Adrenal gland (tissue), 12 donors: ENCODE data around the gene TRIP10. TPM values are rescaled to one million over a fixed set of nuclear protein-coding genes. Genes with fewer than 3 reads are reported as not detected.
A peak's percentile ranks its signal among the peaks of the same experiment; 100 is the strongest.

Experiments used
- DNase-seq, 7 donors: peaks; one replicate each; pipeline ENCODE4 v3.0.0-alpha.2; 2019 to 2020
- H3K27ac ChIP-seq, 5 donors: fragments of 200-600 bp; sonication (generic) in 4 of 5; 1 replicate in 3 of 5; 2 replicates in 2 of 5; pipeline versions ENCODE4 v1.5.1 to v1.8.0; 2016 to 2020; ENCODE audit warnings: mild to moderate bottlenecking in 1 of 5
- H3K27me3 ChIP-seq: fragments of 200-600 bp; 2 replicates; pipeline ENCODE4 v1.8.0; 2021
- H3K36me3 ChIP-seq, 2 donors: fragments of 200-600 bp; replicated peaks in 1 of 2; 1 replicate in 1 of 2; 2 replicates in 1 of 2; pipeline versions ENCODE4 v1.5.1 to v1.8.0; 2018 to 2022
- H3K4me1 ChIP-seq, 2 donors: fragments of 200-600 bp; replicated peaks in 1 of 2; 1 replicate in 1 of 2; 2 replicates in 1 of 2; pipeline versions ENCODE4 v1.5.1 to v1.8.0; 2018 to 2021
- H3K4me3 ChIP-seq, 4 donors: fragments of 200-600 bp; sonication (generic) in 3 of 4; one replicate each; pipeline ENCODE4 v1.5.1; 2016 to 2018
- H3K9me3 ChIP-seq, 3 donors: fragments of 200-600 bp; sonication (generic) in 1 of 3; replicated peaks in 1 of 3; 1 replicate in 2 of 3; 2 replicates in 1 of 3; pipeline versions ENCODE4 v1.5.1 to v1.8.0; 2016 to 2021
- POLR2A ChIP-seq, 2 donors: fragments of 450-650 bp; IDR thresholded peaks; one replicate each; pipeline ENCODE4 v1.6.1; 2017; ENCODE audit warnings: antibody characterized with exemption in 2 of 2, mild to moderate bottlenecking in 2 of 2, moderate library complexity in 1 of 2
- WGBS, 4 donors: extraction: QIAGEN DNeasy Blood & Tissue Kit in 2 of 4; methylation state at CpG; one replicate each; pipeline versions ENCODE4 v1.1.5 to v1.1.7; 2013 to 2017; 5-methylcytosine and 5-hydroxymethylcytosine counted together
- intact Hi-C, 2 donors: fragments of 100-400 bp; cut with DNase I; formaldehyde crosslinking; loops; one replicate each; pipeline versions ENCODE4 v1.14.1 to v1.15.0; 2022 to 2023
- polyA plus RNA-seq, 3 donors: library from polyadenylated mRNA; stranded (reverse); fragments of 200-250 nt in 2 of 3; fragments of 350-450 nt in 1 of 3; fragmentation: Illumina TruSeq in 1 of 3; extraction: RNeasy Lipid Tissue Mini Kit (QIAGEN cat#74804) in 1 of 3; gene quantifications; one replicate each; pipeline ENCODE4 v1.2.3, GENCODE V29; 2013 to 2014
- total RNA-seq, 9 donors: library from RNA; depleted of rRNA in 4 of 9; stranded (reverse); fragments of >200 nt in 4 of 9; fragments of 120-200 nt in 1 of 9; fragmentation: NEBNext Ultra II Directional in 1 of 9; extraction: Animal tissue kit (Norgen Biotek cat#: 25700) in 1 of 9; gene quantifications; one replicate each; pipeline versions ENCODE4 v1.1.0 to v1.2.4, GENCODE V29; 2013 to 2023
- TF ChIP-seq, protein P1 (sequence below), 6 experiments: fragments of 450-650 bp in 4 of 6; fragments of 200-600 bp in 2 of 6; sonication (generic) in 1 of 6; IDR thresholded peaks; 1 replicate in 5 of 6; 2 replicates in 1 of 6; pipeline versions ENCODE4 v1.5.1 to v1.8.0; 2016 to 2021; ENCODE audit warnings: antibody characterized with exemption in 6 of 6, mild to moderate bottlenecking in 2 of 6, moderate library complexity in 1 of 6
- donor health status: healthy with polysubstance abuse.
- donor health status: Bipolar disorder and iron deficiency.
- donor health status: DM: yes; HTN: yes; CAD: no.
- donor health status: DM: no; HTN: no; CAD: no.
- donor health status: DM: no; HTN: no; CAD: no.
- donor health status: DM: yes; HTN: yes; CAD: no.

The TRIP10 gene
- total and polyA plus RNA-seq, 12 donors = 22.5 to 425 (median 74.8) TPM

DNA sequence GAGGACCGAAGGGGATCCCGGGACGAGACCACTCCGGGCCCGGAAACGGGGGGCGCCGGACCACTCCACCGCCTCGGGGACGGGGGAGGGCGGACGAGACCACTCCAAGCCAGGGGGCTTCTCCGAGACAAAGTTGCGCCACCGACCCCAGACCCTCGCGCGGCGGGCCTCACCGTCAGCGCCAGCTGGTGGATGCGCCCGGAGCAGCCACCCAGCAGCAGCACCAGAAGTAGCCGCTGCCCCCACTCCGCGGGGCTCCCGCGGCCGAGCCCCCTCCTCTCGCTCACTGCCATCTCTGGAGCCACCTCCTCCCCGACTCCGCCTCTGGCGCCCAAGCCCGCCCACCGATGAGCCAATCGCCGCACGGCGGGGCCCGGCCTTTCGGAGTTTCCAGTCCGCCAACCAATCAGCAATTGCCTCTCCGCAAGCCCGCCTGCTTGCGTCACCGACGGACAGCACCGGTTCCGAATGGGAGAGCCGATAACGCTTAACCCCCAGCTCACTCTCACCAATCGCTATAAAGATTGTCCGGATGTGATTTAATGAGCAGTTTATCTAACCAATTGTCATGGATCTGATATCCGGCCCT lies 2.1 kb upstream of the TRIP10 start, which contains the start of gene GPR108:
Gene GPR108, minus strand, starts transcription at position 297 of the 589 bp plus-strand sequence. Its CDS starts 4 bp downstream, at position 293.
- H3K4me3 ChIP-seq = peak within 1 kb of the TSS; percentile 50 to 96 (median 80)
- 0% methylated on average over 2 to 55 of the region's 55 CpGs for WGBS, 4 donors
- peak; percentile 49 to 63 for TF ChIP-seq POLR2A (IDR thresholded peaks at IDR 0.05)
- TF ChIP-seq, protein P1, sequence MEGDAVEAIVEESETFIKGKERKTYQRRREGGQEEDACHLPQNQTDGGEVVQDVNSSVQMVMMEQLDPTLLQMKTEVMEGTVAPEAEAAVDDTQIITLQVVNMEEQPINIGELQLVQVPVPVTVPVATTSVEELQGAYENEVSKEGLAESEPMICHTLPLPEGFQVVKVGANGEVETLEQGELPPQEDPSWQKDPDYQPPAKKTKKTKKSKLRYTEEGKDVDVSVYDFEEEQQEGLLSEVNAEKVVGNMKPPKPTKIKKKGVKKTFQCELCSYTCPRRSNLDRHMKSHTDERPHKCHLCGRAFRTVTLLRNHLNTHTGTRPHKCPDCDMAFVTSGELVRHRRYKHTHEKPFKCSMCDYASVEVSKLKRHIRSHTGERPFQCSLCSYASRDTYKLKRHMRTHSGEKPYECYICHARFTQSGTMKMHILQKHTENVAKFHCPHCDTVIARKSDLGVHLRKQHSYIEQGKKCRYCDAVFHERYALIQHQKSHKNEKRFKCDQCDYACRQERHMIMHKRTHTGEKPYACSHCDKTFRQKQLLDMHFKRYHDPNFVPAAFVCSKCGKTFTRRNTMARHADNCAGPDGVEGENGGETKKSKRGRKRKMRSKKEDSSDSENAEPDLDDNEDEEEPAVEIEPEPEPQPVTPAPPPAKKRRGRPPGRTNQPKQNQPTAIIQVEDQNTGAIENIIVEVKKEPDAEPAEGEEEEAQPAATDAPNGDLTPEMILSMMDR (IDR thresholded peaks at IDR 0.05) = peak in 1 of 6 experiments; percentile 10
- peaks cover 26 to 41% of the 10 kb centered on the region in 2 donors for H3K4me1 ChIP-seq
- DNase-seq = peak; percentile 99 to 100 (median 100)
- H3K36me3 ChIP-seq = peaks cover 0 to 10% of the 10 kb centered on the region in 2 donors
- intact Hi-C loops = loop anchor here in 1 of 2 donors (10.0 kb wide), 1 partner anchor 213 kb away; no protein-coding TSS in a partner anchor
- H3K9me3 ChIP-seq = no peaks in the 10 kb centered on the region
- H3K27ac ChIP-seq = peak within 1 kb of the TSS; percentile 90 to 98 (median 91)
- H3K27me3 ChIP-seq = no peaks in the 10 kb centered on the region

DNA sequence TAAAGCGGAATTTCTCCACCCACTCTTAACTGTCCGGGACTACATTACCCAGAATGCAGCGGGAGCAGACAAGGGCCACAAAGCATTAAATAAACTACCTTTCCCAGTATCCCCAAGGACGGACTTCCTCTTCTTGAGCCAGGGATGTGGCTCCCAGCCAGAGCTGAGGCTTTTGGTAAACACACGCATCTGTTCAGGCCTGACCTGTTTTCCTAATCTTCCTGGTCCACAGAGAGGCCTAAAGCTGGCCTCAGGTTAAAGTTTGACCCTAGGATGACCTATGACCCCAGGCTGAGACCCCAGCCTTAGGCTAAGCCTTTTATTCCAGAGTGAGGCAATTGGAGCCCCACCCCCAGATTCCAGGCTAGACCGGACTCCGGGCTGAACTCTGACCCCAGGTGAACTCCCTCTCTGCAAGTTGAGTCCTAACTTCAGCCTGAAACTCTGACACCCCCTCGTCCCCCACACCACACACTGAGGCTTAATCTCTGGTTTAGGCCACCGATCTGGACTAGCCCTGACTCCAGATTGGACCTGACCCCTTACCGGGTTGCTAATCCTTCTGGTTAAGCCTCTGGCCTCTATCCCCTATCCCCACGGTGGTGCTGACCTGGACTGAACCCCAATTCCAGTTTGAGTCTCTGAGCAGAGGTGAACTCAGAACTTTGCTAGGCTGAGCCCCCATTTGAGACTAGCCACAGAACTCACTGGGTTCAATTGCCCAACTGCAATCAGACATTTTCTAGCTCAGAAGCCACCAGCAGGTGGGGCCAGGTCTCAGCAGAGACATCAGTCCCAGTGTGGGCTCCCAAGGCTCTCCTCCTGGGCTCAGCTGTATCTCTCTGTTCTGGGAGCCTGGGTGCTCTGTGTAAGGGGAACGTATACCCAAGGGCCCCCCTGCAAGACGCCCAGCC lies 1.4 kb upstream of the TRIP10 start:
- Histone ChIP-seq H3K4me3 (peak overlapping the region in 1 of 4 donors; percentile 89), H3K4me1 (peaks cover 26 to 41% of the 10 kb centered on the region in 2 donors), H3K9me3 (no peaks in the 10 kb centered on the region), H3K27ac (peak overlapping the region; percentile 35 to 92 (median 90)), H3K36me3 (peaks cover 0 to 8% of the 10 kb centered on the region in 2 donors), H3K27me3 (no peaks in the 10 kb centered on the region)
- intact Hi-C loops = loop anchor here in 1 of 2 donors (10.0 kb wide), 1 partner anchor 213 kb away; no protein-coding TSS in a partner anchor
- DNase-seq = peak; percentile 72 to 99 (median 98)
- 11 to 16% (median 14%) methylated on average over 11 to 13 of the region's 13 CpGs for WGBS, 4 donors
- TF ChIP-seq, protein P1 (IDR thresholded peaks at IDR 0.05) = peak; percentile 36 to 77 (median 73)
- no peak for TF ChIP-seq POLR2A (IDR thresholded peaks at IDR 0.05)

DNA sequence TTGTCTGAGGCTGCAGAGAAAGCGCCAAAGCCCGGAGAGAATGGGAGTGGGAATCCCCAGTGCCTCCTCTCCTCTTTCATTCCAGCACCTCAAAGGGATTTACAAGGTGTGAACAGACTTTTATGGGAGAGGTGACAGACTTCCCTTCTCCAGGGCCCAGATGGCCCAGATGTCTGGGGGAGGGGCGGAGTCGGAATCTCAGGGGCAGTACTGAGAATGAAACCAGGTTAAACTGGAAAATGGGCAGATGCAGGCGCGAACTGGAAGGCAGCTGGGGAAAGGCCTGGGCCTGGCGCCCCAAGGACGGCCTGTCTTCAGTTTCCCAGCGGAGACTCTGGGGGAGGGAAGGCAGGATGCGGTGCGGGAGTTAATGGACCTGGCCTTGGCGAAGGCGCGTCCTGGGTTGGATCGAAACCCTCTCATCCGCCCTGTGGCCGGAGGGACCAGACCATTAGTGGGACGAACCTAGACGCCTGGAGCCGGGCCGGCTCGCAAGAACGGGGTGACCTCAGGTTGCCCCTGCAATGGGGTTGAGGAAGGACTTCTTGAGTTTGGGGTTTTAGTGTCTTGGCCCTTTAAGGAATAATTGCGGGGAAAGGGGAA lies 592 bp upstream of the TRIP10 start:
- DNase-seq = peak; percentile 74 to 81 (median 77)
- intact Hi-C loops = loop anchor here in 1 of 2 donors (10.0 kb wide), 1 partner anchor 214 kb away; no protein-coding TSS in a partner anchor
- H3K27me3 ChIP-seq = no peaks in the 10 kb centered on the region
- H3K4me1 ChIP-seq = peaks cover 31 to 44% of the 10 kb centered on the region in 2 donors
- 2 to 6% (median 4%) methylated on average over 16 to 24 of the region's 24 CpGs for WGBS, 4 donors
- H3K36me3 ChIP-seq = peaks cover 0 to 12% of the 10 kb centered on the region in 2 donors
- no peaks in the 10 kb centered on the region for H3K9me3 ChIP-seq
- peak overlapping the region; percentile 35 to 92 (median 90) for H3K27ac ChIP-seq
- TF ChIP-seq, protein P1 (IDR thresholded peaks at IDR 0.05) = peak in 2 of 6 experiments; percentile 4 to 6
- peak in 1 of 2 donors; percentile 35 for TF ChIP-seq POLR2A (IDR thresholded peaks at IDR 0.05)
- H3K4me3 ChIP-seq = peak overlapping the region in 2 of 4 donors; percentile 13 to 89
